ENCODE measurements around the gene TUFT1. TPM values are rescaled to one million over a fixed set of nuclear protein-coding genes. Genes with fewer than 3 reads are reported as not detected.
"Not testable (repeated sequence)": the region's sequence is repeated elsewhere in the genome, so short reads cannot be mapped to it uniquely, and the experiment has no call there.

TUFT1 gene
- total RNA-seq, 1 experiment from 2014 or later = 31.4 TPM

- intact Hi-C loops (cut with micrococcal nuclease; ENCODE audit: unreplicated experiment) = no loop called here
- H3K9me3 Mint-ChIP-seq (ENCODE audit: low read depth, unreplicated experiment) = no peaks in the 10 kb centered on the region
- no TSS peak for BruUV-seq (replicated peaks)
- no peak overlapping the region for H3K27ac Mint-ChIP-seq (ENCODE audit: unreplicated experiment)
- H3K27me3 Mint-ChIP-seq (ENCODE audit: unreplicated experiment) = no peaks in the 10 kb centered on the region
- no peak for DNase-seq
- peaks cover 23% of the 10 kb centered on the region for H3K4me1 Mint-ChIP-seq (ENCODE audit: low read depth, unreplicated experiment)
- TF ChIP-seq, protein P1, sequence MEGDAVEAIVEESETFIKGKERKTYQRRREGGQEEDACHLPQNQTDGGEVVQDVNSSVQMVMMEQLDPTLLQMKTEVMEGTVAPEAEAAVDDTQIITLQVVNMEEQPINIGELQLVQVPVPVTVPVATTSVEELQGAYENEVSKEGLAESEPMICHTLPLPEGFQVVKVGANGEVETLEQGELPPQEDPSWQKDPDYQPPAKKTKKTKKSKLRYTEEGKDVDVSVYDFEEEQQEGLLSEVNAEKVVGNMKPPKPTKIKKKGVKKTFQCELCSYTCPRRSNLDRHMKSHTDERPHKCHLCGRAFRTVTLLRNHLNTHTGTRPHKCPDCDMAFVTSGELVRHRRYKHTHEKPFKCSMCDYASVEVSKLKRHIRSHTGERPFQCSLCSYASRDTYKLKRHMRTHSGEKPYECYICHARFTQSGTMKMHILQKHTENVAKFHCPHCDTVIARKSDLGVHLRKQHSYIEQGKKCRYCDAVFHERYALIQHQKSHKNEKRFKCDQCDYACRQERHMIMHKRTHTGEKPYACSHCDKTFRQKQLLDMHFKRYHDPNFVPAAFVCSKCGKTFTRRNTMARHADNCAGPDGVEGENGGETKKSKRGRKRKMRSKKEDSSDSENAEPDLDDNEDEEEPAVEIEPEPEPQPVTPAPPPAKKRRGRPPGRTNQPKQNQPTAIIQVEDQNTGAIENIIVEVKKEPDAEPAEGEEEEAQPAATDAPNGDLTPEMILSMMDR (IDR thresholded peaks at IDR 0.05; ENCODE audit: unreplicated experiment) = no peak
- peaks cover 79% of the 10 kb centered on the region for H3K36me3 Mint-ChIP-seq (ENCODE audit: insufficient read depth, unreplicated experiment)
- CTCF ChIA-PET = interaction anchor here (0.9 to 2.1 kb wide), 2 partner anchors 9 to 19 kb away, joined by 4 to 5 read pairs; partner anchors contain the start of gene CGN
- H3K4me3 Mint-ChIP-seq (ENCODE audit: low read depth, unreplicated experiment) = no peak overlapping the region
Observed at GRCh38 chr1:151520359-151520758, 19.8 kb upstream of the TUFT1 start.

DNA sequence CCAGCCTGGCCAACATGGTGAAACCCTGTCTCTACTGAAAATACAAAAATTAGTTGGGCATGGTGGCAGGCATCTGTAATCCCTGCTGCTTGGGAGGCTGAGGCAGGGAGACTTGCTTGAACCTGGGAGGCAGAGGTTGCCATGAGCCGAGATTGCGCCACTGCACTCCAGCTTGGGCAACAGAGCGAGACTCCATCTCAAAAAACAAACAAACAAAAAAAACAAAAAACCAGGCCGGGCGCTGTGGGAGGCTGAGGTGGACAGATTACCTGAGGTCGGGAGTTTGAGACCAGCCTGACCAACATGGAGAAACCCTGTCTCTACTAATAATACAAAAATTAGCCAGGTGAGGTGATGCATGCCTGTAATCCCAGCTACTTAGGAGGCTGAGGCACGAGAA lies 17.7 kb upstream of the TUFT1 start:
- BruUV-seq (replicated peaks); H3K27me3 Mint-ChIP-seq (ENCODE audit: unreplicated experiment); H3K27ac Mint-ChIP-seq (ENCODE audit: unreplicated experiment); H3K4me3 Mint-ChIP-seq (ENCODE audit: low read depth, unreplicated experiment); intact Hi-C loops (cut with micrococcal nuclease; ENCODE audit: unreplicated experiment); H3K9me3 Mint-ChIP-seq (ENCODE audit: low read depth, unreplicated experiment); DNase-seq: not testable (repeated sequence)
- CTCF ChIA-PET = interaction anchor here (2.1 kb wide), 1 partner anchor 17 kb away, joined by 5 read pairs; no protein-coding TSS in a partner anchor
- H3K36me3 Mint-ChIP-seq (ENCODE audit: insufficient read depth, unreplicated experiment) = peaks cover 84% of the 10 kb centered on the region
- peaks cover 12% of the 10 kb centered on the region for H3K4me1 Mint-ChIP-seq (ENCODE audit: low read depth, unreplicated experiment)

GRCh38 chr1:151523326-151523725 lies 16.8 kb upstream of the TUFT1 start:
- H3K36me3 Mint-ChIP-seq (ENCODE audit: insufficient read depth, unreplicated experiment) = peaks cover 83% of the 10 kb centered on the region
- H3K9me3 Mint-ChIP-seq (ENCODE audit: low read depth, unreplicated experiment) = no peaks in the 10 kb centered on the region
- no TSS peak for BruUV-seq (replicated peaks)
- no peak overlapping the region for H3K4me3 Mint-ChIP-seq (ENCODE audit: low read depth, unreplicated experiment)
- peaks cover 12% of the 10 kb centered on the region for H3K4me1 Mint-ChIP-seq (ENCODE audit: low read depth, unreplicated experiment)
- intact Hi-C loops (cut with micrococcal nuclease; ENCODE audit: unreplicated experiment) = no loop called here
- CTCF ChIA-PET = interaction anchor here (0.8 kb wide), 1 partner anchor 17 kb away, joined by 3 read pairs; the partner anchor contains the start of gene TUFT1
- no peak for DNase-seq
- TF ChIP-seq, protein P1 (IDR thresholded peaks at IDR 0.05; ENCODE audit: unreplicated experiment) = no peak
- H3K27ac Mint-ChIP-seq (ENCODE audit: unreplicated experiment) = no peak overlapping the region
- no peaks in the 10 kb centered on the region for H3K27me3 Mint-ChIP-seq (ENCODE audit: unreplicated experiment)

DNA sequence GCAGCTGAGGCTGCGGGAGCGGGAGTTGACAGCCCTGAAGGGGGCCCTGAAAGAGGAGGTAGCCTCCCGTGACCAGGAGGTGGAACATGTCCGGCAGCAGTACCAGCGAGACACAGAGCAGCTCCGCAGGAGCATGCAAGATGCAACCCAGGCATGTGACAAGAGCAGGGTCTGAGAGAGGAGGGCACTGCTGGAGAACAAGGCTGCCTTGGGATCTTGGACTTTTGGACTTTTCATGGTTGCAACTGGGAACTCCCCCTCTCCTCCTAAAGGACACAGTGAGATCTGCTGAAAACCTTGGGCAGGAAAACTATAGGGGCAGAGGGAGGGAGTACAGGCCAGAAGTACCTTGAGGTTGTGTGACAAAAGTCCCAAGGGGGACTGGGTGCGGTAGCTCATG lies 15.4 kb upstream of the TUFT1 start:
- no peak overlapping the region for H3K27ac Mint-ChIP-seq (ENCODE audit: unreplicated experiment)
- CTCF ChIA-PET = interaction anchor here (1.3 kb wide), 1 partner anchor 15 kb away, joined by 3 read pairs; no protein-coding TSS in a partner anchor
- H3K4me1 Mint-ChIP-seq (ENCODE audit: low read depth, unreplicated experiment) = peaks cover 11% of the 10 kb centered on the region
- intact Hi-C loops (cut with micrococcal nuclease; ENCODE audit: unreplicated experiment) = no loop called here
- H3K4me3 Mint-ChIP-seq (ENCODE audit: low read depth, unreplicated experiment) = no peak overlapping the region
- no TSS peak for BruUV-seq (replicated peaks)
- H3K9me3 Mint-ChIP-seq (ENCODE audit: low read depth, unreplicated experiment) = no peaks in the 10 kb centered on the region
- peaks cover 86% of the 10 kb centered on the region for H3K36me3 Mint-ChIP-seq (ENCODE audit: insufficient read depth, unreplicated experiment)
- DNase-seq = no peak
- TF ChIP-seq, protein P1 (IDR thresholded peaks at IDR 0.05; ENCODE audit: unreplicated experiment) = no peak
- H3K27me3 Mint-ChIP-seq (ENCODE audit: unreplicated experiment) = no peaks in the 10 kb centered on the region

GRCh38 chr1:151526735-151527525 lies 13.2 kb upstream of the TUFT1 start:
- no peaks in the 10 kb centered on the region for H3K4me1 Mint-ChIP-seq (ENCODE audit: low read depth, unreplicated experiment)
- DNase-seq = no peak
- H3K9me3 Mint-ChIP-seq (ENCODE audit: low read depth, unreplicated experiment) = no peaks in the 10 kb centered on the region
- H3K27me3 Mint-ChIP-seq (ENCODE audit: unreplicated experiment) = no peaks in the 10 kb centered on the region
- peaks cover 87% of the 10 kb centered on the region for H3K36me3 Mint-ChIP-seq (ENCODE audit: insufficient read depth, unreplicated experiment)
- H3K27ac Mint-ChIP-seq (ENCODE audit: unreplicated experiment) = no peak overlapping the region
- CTCF ChIA-PET = no interaction called here
- no TSS peak for BruUV-seq (replicated peaks)
- H3K4me3 Mint-ChIP-seq (ENCODE audit: low read depth, unreplicated experiment) = no peak overlapping the region
- TF ChIP-seq, protein P1 (IDR thresholded peaks at IDR 0.05; ENCODE audit: unreplicated experiment) = no peak
- intact Hi-C loops (cut with micrococcal nuclease; ENCODE audit: unreplicated experiment) = no loop called here
